ENCODE data around the gene SLC9A9.

The SLC9A9 gene

GRCh38 chr3:143648708-143649107 lies 199.6 kb downstream of the SLC9A9 start:
- no peak for DNase-seq (ENCODE audit: low read depth, low spot score)

GRCh38 chr3:143648218-143648617 lies 200.1 kb downstream of the SLC9A9 start:
- DNase-seq (ENCODE audit: low read depth, low spot score), result no peak

DNA sequence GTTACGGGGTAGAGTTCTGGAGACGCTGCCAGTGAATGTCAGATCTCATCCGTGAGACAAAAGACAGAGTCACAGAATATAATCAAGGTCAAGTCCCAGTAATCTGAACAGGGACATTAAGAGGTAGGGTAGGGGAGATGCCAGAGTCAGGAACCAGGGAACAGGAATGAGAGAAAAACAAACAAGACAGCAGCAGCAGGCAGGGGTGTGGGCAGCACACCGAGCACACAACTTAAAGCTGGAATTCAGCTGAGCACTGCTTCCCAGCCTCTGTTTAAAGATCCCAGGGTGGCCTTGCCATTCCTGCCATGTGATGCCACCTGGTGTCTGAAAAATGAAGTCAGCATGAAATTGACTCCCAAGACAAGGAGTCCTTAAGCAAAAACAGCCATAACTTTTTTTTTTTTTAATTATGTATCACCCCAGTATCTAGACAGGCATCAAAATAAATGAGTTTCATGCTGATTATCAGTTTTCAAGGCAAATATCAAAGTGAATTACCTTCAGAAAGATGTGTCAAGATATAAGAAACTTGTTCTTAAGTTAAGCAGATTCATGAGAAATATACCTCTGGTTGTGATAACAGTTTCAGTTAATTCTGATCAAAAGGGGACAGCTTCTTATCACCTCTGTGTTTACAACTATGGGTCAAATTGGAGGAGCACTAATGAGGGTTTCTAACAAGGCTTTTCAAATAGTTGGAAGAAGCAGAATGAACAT lies 203.7 kb downstream of the SLC9A9 start:
- peak; percentile 57 for DNase-seq (ENCODE audit: low read depth, low spot score)

GRCh38 chr3:143643905-143644304 lies 204.4 kb downstream of the SLC9A9 start:
- DNase-seq (ENCODE audit: low read depth, low spot score), result no peak

DNA sequence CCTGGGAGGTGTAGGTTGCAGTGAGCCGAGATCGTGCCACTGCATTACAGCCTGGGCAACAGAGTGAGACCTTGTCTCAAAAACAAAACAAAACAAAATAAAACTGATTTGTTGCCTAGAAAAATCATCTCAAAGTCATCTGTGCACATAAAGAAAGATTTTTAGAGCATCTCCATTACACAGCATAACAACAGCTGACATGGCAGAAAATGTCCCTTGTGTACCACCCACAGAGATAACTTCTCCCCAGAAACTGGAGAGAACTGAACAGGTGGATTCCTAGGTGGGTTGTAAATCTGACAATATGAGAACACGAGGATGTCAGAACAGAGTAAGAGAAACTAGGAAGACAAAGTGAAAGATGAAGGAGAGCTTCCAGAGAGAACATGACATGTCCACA lies 207.5 kb downstream of the SLC9A9 start:
- DNase-seq (ENCODE audit: low read depth, low spot score), result no peak

GRCh38 chr3:143637133-143637532 lies 211.1 kb downstream of the SLC9A9 start:
- DNase-seq (ENCODE audit: low read depth, low spot score), result no peak

DNA sequence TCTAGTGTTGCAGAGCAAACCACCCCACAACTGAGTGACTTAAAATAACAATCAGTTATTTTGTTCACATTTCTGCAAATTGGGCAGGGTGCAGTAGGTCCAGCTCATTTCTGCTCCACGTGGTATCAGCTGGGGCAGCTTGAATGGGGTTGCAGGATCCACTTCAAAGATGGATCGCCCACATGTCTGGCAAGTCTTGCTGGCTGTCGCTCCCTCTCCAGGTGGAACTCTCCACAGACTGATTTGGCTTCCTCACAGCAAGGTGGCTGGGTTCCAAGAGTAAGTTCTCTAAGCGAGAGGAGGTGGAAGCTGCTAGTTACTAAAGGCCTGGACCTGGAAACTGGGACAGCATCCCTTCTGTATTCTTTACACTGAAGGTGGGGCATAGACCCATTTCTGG lies 213.3 kb downstream of the SLC9A9 start:
- DNase-seq (ENCODE audit: low read depth, low spot score), result no peak

GRCh38 chr3:143634427-143634826 lies 213.8 kb downstream of the SLC9A9 start:
- DNase-seq (ENCODE audit: low read depth, low spot score), result no peak

DNA sequence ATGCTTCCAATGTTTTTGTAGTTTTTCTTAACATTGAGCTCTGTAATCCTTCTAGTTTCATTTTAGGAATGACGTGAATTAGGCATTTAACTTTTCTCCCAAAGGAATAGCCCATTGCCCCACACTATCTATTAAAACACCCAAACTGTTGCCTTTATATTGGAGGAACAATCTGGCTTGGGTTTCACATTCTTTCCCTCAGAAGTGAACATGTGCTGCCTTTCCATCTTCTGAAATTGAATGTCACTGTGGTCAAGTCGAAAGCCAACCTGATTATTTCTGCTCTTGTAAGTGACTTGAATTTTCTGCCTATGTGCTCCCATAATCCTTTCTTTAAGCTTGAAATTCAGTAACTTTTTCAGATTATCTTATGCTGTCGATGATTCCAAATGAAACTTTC lies 214.5 kb downstream of the SLC9A9 start:
- DNase-seq (ENCODE audit: low read depth, low spot score), result no peak

- DNase-seq (ENCODE audit: low read depth, low spot score), result no peak
Measured at GRCh38 chr3:143629726-143630125, 218.5 kb downstream of the SLC9A9 start.

GRCh38 chr3:143628971-143629370 lies 219.3 kb downstream of the SLC9A9 start:
- no peak for DNase-seq (ENCODE audit: low read depth, low spot score)

DNA sequence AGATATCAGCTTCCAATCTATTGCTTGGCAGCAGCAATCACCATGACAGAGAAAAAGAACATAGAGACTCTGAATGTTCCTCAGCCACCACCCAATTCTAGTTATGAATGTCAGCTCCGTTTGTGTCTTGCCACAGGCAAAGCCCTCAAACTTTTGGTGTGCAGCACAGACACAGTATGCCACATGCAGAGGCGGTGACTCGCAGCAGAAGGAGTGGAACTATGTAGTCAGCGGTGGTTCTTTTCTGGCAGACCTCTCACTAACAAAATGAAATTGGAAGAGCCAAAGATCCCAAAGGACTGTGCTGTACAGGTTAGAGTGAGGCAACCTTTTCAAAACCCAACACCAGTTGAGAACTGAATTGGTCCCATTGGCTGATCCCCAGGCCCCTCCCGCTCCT lies 220.9 kb downstream of the SLC9A9 start:
- DNase-seq (ENCODE audit: low read depth, low spot score), result no peak

DNA sequence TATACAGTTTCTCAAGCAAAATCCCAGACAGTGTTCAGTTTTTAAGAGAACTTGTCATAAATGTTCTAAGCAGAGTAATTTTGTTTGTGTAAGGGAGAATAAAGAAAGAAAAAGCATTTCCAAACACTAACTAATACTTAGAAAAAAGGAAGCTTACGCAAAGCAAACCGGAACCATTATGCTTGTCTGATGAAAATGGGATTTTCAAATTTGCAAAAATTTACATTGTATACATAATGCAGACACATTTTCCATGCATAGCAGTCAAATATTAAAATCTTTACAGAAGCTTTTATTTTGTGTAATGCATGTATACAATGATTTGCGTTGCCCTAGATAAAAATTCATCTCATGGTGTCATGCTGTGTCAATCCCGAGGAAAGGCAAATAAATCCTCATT lies 229.0 kb downstream of the SLC9A9 start:
- no peak for DNase-seq (ENCODE audit: low read depth, low spot score)

DNA sequence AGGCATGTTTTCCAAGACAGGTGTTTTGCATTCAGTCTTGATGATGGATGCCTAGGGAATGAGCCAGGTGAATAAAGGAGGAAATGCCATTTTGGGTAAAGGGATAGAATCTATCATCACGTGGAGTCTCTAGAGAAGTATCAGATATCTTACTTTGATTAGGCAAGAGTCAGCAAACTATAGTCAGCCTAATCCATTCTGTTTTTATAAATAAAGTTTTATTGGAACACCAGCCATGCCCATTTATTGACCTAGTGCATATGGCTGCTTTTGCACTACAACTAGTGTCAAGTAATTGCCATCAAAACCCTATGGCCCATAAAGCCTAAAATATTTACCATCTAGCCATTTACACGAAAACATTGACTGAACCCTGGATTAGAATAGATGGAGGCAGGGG lies 231.2 kb downstream of the SLC9A9 start:
- DNase-seq (ENCODE audit: low read depth, low spot score), result no peak

GRCh38 chr3:143613226-143613625 lies 235.0 kb downstream of the SLC9A9 start:
- DNase-seq (ENCODE audit: low read depth, low spot score), result no peak

- DNase-seq (ENCODE audit: low read depth, low spot score), result no peak
Measured at GRCh38 chr3:143612541-143612940, 235.7 kb downstream of the SLC9A9 start.

DNA sequence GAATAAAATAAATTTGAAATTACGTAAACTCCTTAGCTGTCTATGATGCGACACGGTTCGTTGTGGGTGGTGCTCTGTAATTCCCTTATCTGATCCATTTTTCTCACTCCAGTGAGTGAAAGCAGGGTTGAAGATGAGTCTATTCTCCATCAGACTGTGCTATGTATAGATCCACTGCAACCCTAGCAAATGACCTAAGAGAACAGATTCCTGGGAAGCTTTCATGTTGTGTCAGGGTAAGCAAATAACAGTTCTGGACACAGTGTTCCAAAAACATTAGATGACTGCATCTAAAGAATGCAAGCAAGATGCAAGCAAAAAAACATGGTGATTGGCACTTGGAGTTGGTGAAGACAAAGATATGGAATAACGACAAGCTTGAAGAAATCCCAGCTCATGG lies 239.3 kb downstream of the SLC9A9 start:
- peak; percentile 73 for DNase-seq (ENCODE audit: low read depth, low spot score)

DNA sequence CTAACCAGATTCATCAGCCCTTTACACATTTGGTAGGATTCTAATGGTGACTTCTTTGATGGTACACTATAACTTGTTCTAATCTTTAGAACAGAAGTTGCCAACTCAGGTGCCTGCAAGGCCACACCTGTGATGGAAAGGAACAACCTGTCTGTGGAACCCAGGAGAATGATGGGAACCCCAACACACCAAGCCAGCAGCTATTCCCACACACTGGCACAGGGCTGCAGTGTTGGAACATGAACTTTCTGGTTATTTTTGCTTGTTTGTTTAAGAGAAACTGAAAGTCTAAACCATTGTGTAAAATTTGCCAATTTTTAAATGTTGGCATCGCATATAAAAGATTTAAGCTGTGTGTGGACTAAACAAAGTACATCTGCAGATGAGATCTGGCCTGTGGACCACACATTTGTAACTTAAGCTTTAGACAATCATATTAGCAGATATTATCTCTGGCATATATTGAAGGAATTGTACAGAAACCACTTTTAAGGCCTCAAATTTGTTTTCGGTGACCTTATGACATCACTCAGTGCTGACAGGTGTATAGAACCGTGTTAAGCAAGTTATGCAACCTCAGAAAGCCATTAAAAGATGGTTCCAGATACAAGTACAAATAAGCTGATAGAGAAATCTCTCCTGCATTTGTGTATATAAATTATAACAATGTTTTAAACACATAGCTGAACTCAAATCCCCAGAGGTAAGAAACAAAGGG lies 242.9 kb downstream of the SLC9A9 start:
- no peak for DNase-seq (ENCODE audit: low read depth, low spot score)

DNA sequence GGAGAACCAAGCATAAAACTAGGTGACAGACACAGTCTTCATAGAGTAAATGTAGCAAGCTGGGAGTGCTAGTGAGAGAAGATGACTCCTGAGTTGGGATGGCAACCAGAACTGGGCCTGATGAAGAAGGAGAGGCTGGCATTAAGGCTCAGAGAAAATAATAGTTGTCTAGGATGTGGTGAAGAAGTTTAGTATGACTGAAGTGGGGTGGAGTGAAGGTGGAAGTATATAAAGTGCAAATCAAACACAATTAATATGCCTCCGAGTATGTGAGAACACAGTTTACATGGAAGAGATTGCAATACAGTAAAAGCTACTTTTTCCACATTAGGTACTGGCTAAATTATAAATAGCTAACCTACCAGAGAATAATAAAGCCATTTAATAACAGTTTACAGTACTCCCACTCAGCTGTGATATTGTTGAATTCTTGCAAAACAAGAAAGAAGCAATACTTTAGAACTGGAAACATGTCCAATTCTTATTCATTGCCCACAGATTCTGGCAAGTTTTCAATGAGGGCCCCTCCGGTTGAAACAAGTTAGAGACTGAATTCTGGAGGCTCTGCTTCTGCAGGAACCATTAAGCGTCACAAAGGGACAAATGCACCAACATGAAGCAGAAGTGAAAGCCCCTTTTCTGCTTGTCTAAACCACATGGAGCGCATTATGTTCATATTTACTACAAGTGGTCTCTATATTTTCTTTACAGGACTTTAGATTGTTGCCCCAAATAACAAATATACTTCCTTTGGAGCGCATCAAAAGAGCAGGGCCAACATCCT lies 243.7 kb downstream of the SLC9A9 start:
- no peak for DNase-seq (ENCODE audit: low read depth, low spot score)

- no peak for DNase-seq (ENCODE audit: low read depth, low spot score)
Measured at GRCh38 chr3:143603774-143604173, 244.5 kb downstream of the SLC9A9 start.

GRCh38 chr3:143601723-143602484 lies 246.4 kb downstream of the SLC9A9 start:
- DNase-seq (ENCODE audit: low read depth, low spot score), result peak; percentile 49

All from brain pericyte (primary cell).